Chondrocyte (in vitro differentiated cells): ENCODE measurements around the gene USP1. TPM values are rescaled to one million over a fixed set of nuclear protein-coding genes. Genes with fewer than 3 reads are reported as not detected.

ENCODE experiments used
- DNase-seq: peaks from one replicate; pipeline ENCODE4 v3.0.0; 2021; ENCODE audit warnings: mixed read lengths, low spot score
- H3K27ac Mint-ChIP-seq: one replicate; pipeline ENCODE4 v1.8.0; 2021; ENCODE audit warnings: mild to moderate bottlenecking, moderate library complexity, mixed read lengths; ENCODE audit not compliant: unreplicated experiment
- H3K27me3 Mint-ChIP-seq: 2 replicates; pipeline ENCODE4 v1.8.0; 2021; ENCODE audit warnings: low read depth, mixed read lengths
- H3K36me3 Mint-ChIP-seq: 2 replicates; pipeline ENCODE4 v1.8.0; 2021; ENCODE audit warnings: low read depth, mixed read lengths
- H3K4me1 Mint-ChIP-seq: 2 replicates; pipeline ENCODE4 v1.8.0; 2021; ENCODE audit warnings: low read depth, mild to moderate bottlenecking, mixed read lengths
- H3K4me3 Mint-ChIP-seq: one replicate; pipeline ENCODE4 v1.8.0; 2021; ENCODE audit warnings: mild to moderate bottlenecking, moderate library complexity, mixed read lengths; ENCODE audit not compliant: unreplicated experiment
- H3K9me3 Mint-ChIP-seq: 2 replicates; pipeline ENCODE4 v1.8.0; 2021; ENCODE audit warnings: low read depth, mixed read lengths
- CTCF ChIP-seq: fragments of 200-600 bp; sonication (generic); IDR thresholded peaks from 2 replicates; pipeline ENCODE4 v1.5.0; 2021; ENCODE audit warnings: antibody characterized with exemption, mild to moderate bottlenecking, moderate library complexity
- total RNA-seq: library from RNA; stranded (reverse); gene quantifications from 3 replicates; pipeline ENCODE4 v1.2.1, GENCODE V29; 2021

The USP1 gene
- total RNA-seq, 1 donor from 2014 or later: 21.9 TPM

- TF ChIP-seq CTCF: peak; percentile 58
- Mint-ChIP-seq H3K4me3 (peak overlapping the region; percentile 7), H3K9me3 (no peaks in the 10 kb centered on the region), H3K27ac (peak overlapping the region; percentile 13), H3K27me3 (no peaks in the 10 kb centered on the region), H3K36me3 (no peaks in the 10 kb centered on the region), H3K4me1 (peaks cover 19% of the 10 kb centered on the region)
- DNase-seq: no peak
These were observed 2.8 kb upstream of the USP1 start for GRCh38 chr1:62433861-62434617.

- no peak overlapping the region for H3K27ac Mint-ChIP-seq
- peak overlapping the region; percentile 91 for H3K4me3 Mint-ChIP-seq
These were observed 2.2 kb upstream of the USP1 start for GRCh38 chr1:62434618-62435001.

GRCh38 chr1:62435231-62436038, 1.4 kb upstream of the USP1 start:
- DNase-seq: no peak
- H3K9me3 Mint-ChIP-seq: no peaks in the 10 kb centered on the region
- H3K36me3 Mint-ChIP-seq: no peaks in the 10 kb centered on the region
- TF ChIP-seq CTCF: no peak
- H3K4me3 Mint-ChIP-seq: peak overlapping the region; percentile 91
- peaks cover 33% of the 10 kb centered on the region for H3K4me1 Mint-ChIP-seq
- H3K27me3 Mint-ChIP-seq: no peaks in the 10 kb centered on the region
- peak overlapping the region; percentile 100 for H3K27ac Mint-ChIP-seq

More at GRCh38 chr1:62434618-62435001, 2.2 kb upstream of the USP1 start:
- no peaks in the 10 kb centered on the region for H3K27me3 Mint-ChIP-seq
- H3K36me3 Mint-ChIP-seq: no peaks in the 10 kb centered on the region
- no peak for TF ChIP-seq CTCF
- no peaks in the 10 kb centered on the region for H3K9me3 Mint-ChIP-seq
- no peak for DNase-seq
- H3K4me1 Mint-ChIP-seq: peaks cover 24% of the 10 kb centered on the region

- Mint-ChIP-seq H3K4me3 (peak overlapping the region; percentile 91), H3K9me3 (no peaks in the 10 kb centered on the region), H3K27ac (peak overlapping the region; percentile 100), H3K27me3 (no peaks in the 10 kb centered on the region), H3K36me3 (no peaks in the 10 kb centered on the region), H3K4me1 (peaks cover 39% of the 10 kb centered on the region)
- no peak for TF ChIP-seq CTCF
- peak; percentile 99 for DNase-seq
These were observed 797 bp upstream of the USP1 start for GRCh38 chr1:62436039-62436465.

GRCh38 chr1:62437273-62437940, 558 bp downstream of the USP1 start:
- Mint-ChIP-seq H3K4me3 (peak overlapping the region; percentile 91), H3K27ac (peak overlapping the region; percentile 100), H3K27me3 (no peaks in the 10 kb centered on the region), H3K9me3 (no peaks in the 10 kb centered on the region), H3K4me1 (peaks cover 48% of the 10 kb centered on the region), H3K36me3 (peaks cover 4% of the 10 kb centered on the region)
- DNase-seq: no peak
- no peak for TF ChIP-seq CTCF
